BJ (cell line): Measurements from ENCODE around the gene KCNMB3. TPM values are rescaled to one million over a fixed set of nuclear protein-coding genes. Genes with fewer than 3 reads are reported as not detected.

ENCODE experiments used
- CTCF ChIA-PET: fragments of 350-600 bp; formaldehyde crosslinking; extraction: SDS; loops from one replicate; lab custom pipeline; 2021; ENCODE audit warnings: antibody characterized with exemption, inconsistent platforms; lab: Yijun Ruan, JAX
- POLR2A ChIA-PET: fragments of 300-600 bp; sonication (Branson Sonifier 250); formaldehyde crosslinking; extraction: SDS; loops from one replicate; lab custom pipeline; 2021; ENCODE audit warnings: antibody characterized with exemption; lab: Charles Lee
- DNase-seq: peaks from one replicate; pipeline ENCODE4 v3.0.0-alpha.2; 2011; ENCODE audit warnings: low read depth
- H3K27me3 ChIP-seq: 2 replicates; pipeline ENCODE4 v1.6.0; 2011; ENCODE audit warnings: low read length; ENCODE audit not compliant: control insufficient read depth, insufficient read depth
- H3K36me3 ChIP-seq: 2 replicates; pipeline ENCODE4 v1.5.1; 2011; ENCODE audit warnings: low read length; ENCODE audit not compliant: control insufficient read depth, insufficient read depth
- H3K4me3 ChIP-seq: 2 replicates; pipeline ENCODE4 v1.5.1; 2011; ENCODE audit warnings: low read depth, mild to moderate bottlenecking, control low read depth, low read length
- polyA plus RNA-seq: library from polyadenylated mRNA; depleted of rRNA; stranded (reverse); fragments of >200 nt; gene quantifications from 2 replicates; pipeline ENCODE4 v1.2.3, GENCODE V29; 2011
- TF ChIP-seq, protein P1 (sequence below): IDR thresholded peaks from 2 replicates; pipeline ENCODE4 v1.5.1; 2011; ENCODE audit warnings: low read depth, mild to moderate bottlenecking, control low read depth, inconsistent platforms, low read length, moderate library complexity; ENCODE audit not compliant: insufficient read depth

KCNMB3 gene
- polyA plus RNA-seq, 1 experiment: 0.83 TPM

DNA sequence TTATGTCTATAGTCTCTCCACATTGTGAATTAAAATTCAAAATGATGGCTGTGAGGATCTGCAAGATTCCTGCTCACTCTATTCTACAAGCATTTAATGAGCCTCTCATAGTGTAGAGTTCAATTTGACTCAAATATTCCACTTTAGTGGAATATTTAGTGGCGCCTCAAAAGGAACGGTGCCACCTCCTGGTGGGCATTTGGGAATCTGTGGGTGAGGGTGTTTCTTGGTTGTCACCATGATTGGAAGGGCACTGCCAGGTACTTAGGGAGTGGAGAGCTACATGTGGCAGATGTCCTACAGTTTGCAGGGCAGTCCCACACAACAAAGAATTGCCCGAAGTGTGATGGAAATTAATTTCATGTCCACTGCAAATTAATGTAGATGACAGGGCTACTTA lies 21.5 kb upstream of the KCNMB3 start:
- TF ChIP-seq, protein P1, sequence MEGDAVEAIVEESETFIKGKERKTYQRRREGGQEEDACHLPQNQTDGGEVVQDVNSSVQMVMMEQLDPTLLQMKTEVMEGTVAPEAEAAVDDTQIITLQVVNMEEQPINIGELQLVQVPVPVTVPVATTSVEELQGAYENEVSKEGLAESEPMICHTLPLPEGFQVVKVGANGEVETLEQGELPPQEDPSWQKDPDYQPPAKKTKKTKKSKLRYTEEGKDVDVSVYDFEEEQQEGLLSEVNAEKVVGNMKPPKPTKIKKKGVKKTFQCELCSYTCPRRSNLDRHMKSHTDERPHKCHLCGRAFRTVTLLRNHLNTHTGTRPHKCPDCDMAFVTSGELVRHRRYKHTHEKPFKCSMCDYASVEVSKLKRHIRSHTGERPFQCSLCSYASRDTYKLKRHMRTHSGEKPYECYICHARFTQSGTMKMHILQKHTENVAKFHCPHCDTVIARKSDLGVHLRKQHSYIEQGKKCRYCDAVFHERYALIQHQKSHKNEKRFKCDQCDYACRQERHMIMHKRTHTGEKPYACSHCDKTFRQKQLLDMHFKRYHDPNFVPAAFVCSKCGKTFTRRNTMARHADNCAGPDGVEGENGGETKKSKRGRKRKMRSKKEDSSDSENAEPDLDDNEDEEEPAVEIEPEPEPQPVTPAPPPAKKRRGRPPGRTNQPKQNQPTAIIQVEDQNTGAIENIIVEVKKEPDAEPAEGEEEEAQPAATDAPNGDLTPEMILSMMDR: peak; percentile 30; the same call in 1 of the 2 replicates
- no peaks in the 10 kb centered on the region; the same call in 1 of the 2 replicates for H3K27me3 ChIP-seq
- ChIA-PET POLR2A (no interaction called here), CTCF (interaction anchor here (0.9 to 1.8 kb wide), 4 partner anchors 11 to 113 kb away, joined by 3 to 4 read pairs (median 4); no protein-coding TSS in a partner anchor)
- H3K36me3 ChIP-seq: no peaks in the 10 kb centered on the region
- H3K4me3 ChIP-seq: no peak overlapping the region
- no peak for DNase-seq

DNA sequence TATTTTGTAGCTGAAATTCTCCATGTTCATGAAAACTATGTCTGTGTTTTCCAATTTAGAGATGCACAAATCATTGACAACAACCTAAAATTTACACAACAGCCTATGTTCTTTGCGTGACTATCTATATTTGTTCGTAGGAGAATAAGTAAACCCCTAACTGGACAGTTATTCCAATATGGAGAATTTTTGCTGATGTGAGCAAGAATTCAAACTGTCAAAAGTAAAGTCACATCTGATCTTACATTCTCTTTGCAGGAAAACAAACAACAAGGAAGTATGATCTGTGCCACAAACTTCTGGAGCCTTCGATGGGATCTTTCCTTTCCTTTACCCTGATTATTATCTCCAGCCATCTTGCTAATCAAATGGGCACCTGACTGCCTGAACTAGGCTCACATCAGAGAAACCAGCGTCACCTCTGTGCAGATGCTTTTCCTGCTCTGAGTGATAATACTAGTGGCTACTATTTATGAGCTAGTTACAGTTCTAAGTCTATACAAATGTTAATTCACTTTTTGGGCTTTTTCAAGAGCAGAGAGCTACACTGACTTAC lies 18.3 kb upstream of the KCNMB3 start:
- CTCF ChIA-PET: interaction anchor here (0.8 kb wide), 1 partner anchor 15 kb away, joined by 3 read pairs; no protein-coding TSS in a partner anchor
- TF ChIP-seq, protein P1: no peak
- no peak for DNase-seq
- POLR2A ChIA-PET: interaction anchor here (0.6 kb wide), 1 partner anchor 38 kb away, joined by 3 read pairs; no protein-coding TSS in a partner anchor
- Histone ChIP-seq H3K36me3 (no peaks in the 10 kb centered on the region), H3K4me3 (no peak overlapping the region), H3K27me3 (peaks cover 2% of the 10 kb centered on the region)

DNA sequence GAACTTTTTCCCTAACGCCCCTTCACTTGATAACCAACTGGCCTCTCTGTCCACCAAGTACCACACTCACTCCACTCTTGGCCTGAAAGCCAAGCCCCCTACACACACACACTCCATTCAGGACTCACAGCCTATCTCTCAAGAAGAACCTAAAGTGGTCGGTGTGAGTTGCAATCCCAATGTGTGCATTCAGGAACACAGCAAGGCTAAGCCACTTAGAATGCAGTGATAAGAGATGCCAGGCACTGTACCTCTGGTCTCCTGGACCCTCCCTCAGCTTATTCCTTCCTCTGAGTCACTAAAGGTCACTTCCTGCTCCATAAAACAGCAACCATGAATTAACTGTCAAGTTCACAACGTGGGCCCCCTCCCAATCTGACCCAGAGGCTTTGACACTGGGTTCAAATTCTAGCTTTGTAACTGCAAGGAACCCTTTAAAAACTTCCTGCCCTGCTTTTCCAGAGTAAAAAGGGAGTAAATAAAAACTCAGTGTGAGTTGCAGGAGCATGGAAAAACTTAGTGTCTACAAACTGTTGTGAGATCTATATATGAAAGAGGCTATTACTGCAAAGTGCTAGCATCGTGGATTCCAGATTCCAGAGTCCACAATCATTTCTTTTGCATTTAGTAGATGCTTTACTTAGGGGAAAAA lies 17.6 kb upstream of the KCNMB3 start:
- Histone ChIP-seq H3K36me3 (no peaks in the 10 kb centered on the region), H3K4me3 (no peak overlapping the region), H3K27me3 (peaks cover 2% of the 10 kb centered on the region)
- ChIA-PET CTCF (no interaction called here), POLR2A (interaction anchor here (0.6 kb wide), 1 partner anchor 37 kb away, joined by 3 read pairs; no protein-coding TSS in a partner anchor)
- no peak for DNase-seq
- TF ChIP-seq, protein P1: no peak

DNA sequence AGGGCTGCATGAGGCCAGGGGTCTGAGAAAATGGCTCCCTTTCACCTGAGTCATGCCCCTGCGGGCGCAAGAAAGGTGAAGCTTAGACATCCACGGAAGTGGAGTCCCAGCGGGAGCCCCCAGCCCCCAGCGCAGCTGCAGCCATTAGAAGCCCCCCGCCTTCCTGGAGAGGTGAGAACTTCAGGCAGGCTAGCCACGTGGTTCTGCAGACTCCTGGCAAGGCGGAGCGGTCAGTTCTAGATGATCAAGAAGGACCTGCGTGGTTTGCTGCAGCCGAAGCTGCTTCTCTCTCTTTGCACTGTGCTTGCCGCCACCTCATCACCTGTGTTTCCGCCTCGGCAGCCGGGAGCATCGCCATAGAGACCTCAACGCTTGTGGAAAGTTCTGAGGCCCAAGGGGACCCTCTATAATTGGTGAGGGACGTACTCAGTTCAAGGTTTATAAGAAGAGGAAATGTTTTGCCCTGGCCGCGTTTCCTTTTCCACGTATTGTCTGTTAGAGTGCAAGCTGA lies 15.8 kb upstream of the KCNMB3 start:
- DNase-seq: no peak
- H3K36me3 ChIP-seq: no peaks in the 10 kb centered on the region
- TF ChIP-seq, protein P1: no peak
- ChIA-PET CTCF (interaction anchor here (0.9 kb wide), 2 partner anchors 12 to 49 kb away, joined by 3 read pairs; no protein-coding TSS in a partner anchor), POLR2A (no interaction called here)
- H3K4me3 ChIP-seq: no peak overlapping the region
- H3K27me3 ChIP-seq: peaks cover 2% of the 10 kb centered on the region

DNA sequence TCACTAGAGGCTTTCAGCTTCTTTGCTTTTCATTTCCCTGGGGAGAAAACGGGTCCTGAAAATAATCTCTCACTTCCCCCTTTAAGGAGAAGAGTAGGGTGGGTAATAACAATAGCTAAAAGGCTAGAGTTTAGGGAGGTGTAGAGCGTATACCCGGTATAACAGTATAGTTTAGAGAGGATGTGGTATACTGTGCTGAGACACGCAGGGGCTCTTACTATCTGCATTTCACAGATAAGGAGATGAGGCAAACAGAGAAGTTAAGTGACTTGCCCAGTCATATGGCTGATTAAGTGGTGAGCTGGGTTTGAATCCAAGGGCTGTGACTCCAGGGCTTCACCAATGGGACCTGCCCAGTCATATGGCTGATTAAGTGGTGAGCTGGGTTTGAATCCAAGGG lies 15.0 kb upstream of the KCNMB3 start:
- TF ChIP-seq, protein P1: no peak
- ChIA-PET CTCF (interaction anchor here (0.9 kb wide), 1 partner anchor 50 kb away, joined by 3 read pairs; no protein-coding TSS in a partner anchor), POLR2A (interaction anchor here (0.6 kb wide), 1 partner anchor 53 kb away, joined by 3 read pairs; no protein-coding TSS in a partner anchor)
- Histone ChIP-seq H3K36me3 (no peaks in the 10 kb centered on the region), H3K4me3 (no peak overlapping the region), H3K27me3 (peaks cover 2% of the 10 kb centered on the region)
- DNase-seq: no peak
